Stomach (tissue), 9 donors: ENCODE results near the gene OR51T1. TPM values are rescaled to one million over a fixed set of nuclear protein-coding genes. Genes with fewer than 3 reads are reported as not detected.

Experiments
- DNase-seq, 2 donors: peaks; one replicate each; pipeline versions ENCODE4 v3.0.0 to v3.0.0-alpha.2; 2013 to 2019
- H3K27ac ChIP-seq, 5 donors: fragments of 200-600 bp in 4 of 5; sonication (generic) in 4 of 5; one replicate each; pipeline ENCODE4 v1.5.1; 2013 to 2019; ENCODE audit warnings: mild to moderate bottlenecking in 1 of 5, moderate library complexity in 1 of 5
- H3K27me3 ChIP-seq, 3 donors: fragments of 200-600 bp; sonication (generic); one replicate each; pipeline ENCODE4 v1.5.1; 2017 to 2019; ENCODE audit warnings: mixed run types in 1 of 3
- H3K36me3 ChIP-seq, 4 donors: fragments of 200-600 bp; sonication (generic); 1 replicate in 3 of 4; 2 replicates in 1 of 4; pipeline ENCODE4 v1.5.1; 2016 to 2019
- H3K4me1 ChIP-seq, 4 donors: fragments of 200-600 bp; sonication (generic); one replicate each; pipeline ENCODE4 v1.5.1; 2016 to 2019
- H3K4me3 ChIP-seq, 4 donors: fragments of 200-600 bp; sonication (generic) in 3 of 4; one replicate each; pipeline ENCODE4 v1.5.1; 2016 to 2019; ENCODE audit warnings: mild to moderate bottlenecking in 1 of 4
- H3K9me3 ChIP-seq, 4 donors: fragments of 200-600 bp; sonication (generic); one replicate each; pipeline ENCODE4 v1.5.1; 2016 to 2019
- EP300 ChIP-seq: sonication (generic); formaldehyde crosslinking; IDR thresholded peaks from one replicate; pipeline ENCODE4 v1.6.1; 2017; ENCODE audit warnings: antibody characterized with exemption
- POLR2A ChIP-seq, 4 donors: fragments of 450-650 bp; IDR thresholded peaks; one replicate each; pipeline ENCODE4 v1.6.1; 2016; ENCODE audit warnings: antibody characterized with exemption in 4 of 4, control low read depth in 2 of 4, mild to moderate bottlenecking in 1 of 4, moderate library complexity in 1 of 4
- POLR2AphosphoS5 ChIP-seq, 3 donors: sonication (generic); formaldehyde crosslinking; IDR thresholded peaks; one replicate each; pipeline ENCODE4 v1.6.1; 2016; ENCODE audit warnings: antibody characterized with exemption in 3 of 3
- WGBS, 5 donors: extraction: QIAGEN DNeasy Blood & Tissue Kit in 3 of 5; methylation state at CpG; one replicate each; pipeline versions ENCODE4 v1.1.5 to v1.1.7; 2013 to 2018; 5-methylcytosine and 5-hydroxymethylcytosine counted together
- intact Hi-C: fragments of 100-400 bp; cut with DNase I; formaldehyde crosslinking; loops from one replicate; pipeline ENCODE4 v1.15.1; 2023; ENCODE audit warnings: low total_unique reads
- polyA plus RNA-seq, 3 donors: library from polyadenylated mRNA; stranded (reverse); fragments of 200-250 nt; gene quantifications; one replicate each; pipeline ENCODE4 v1.2.3, GENCODE V29; 2013
- total RNA-seq, 5 donors: library from RNA; depleted of rRNA; stranded (reverse); fragments of >200 nt; gene quantifications; one replicate each; pipeline versions ENCODE4 v1.1.0 to v1.2.3, GENCODE V29; 2014 to 2016
- TF ChIP-seq, protein P1 (sequence below), 7 experiments: fragments of 450-650 bp in 4 of 7; fragments of 200-600 bp in 3 of 7; sonication (generic) in 3 of 7; IDR thresholded peaks; one replicate each; pipeline ENCODE4 v1.5.1; 2016 to 2019; ENCODE audit warnings: antibody characterized with exemption in 7 of 7, control low read depth in 2 of 7, mild to moderate bottlenecking in 1 of 7
- donor health status: healthy with polysubstance abuse.
- donor health status: Bipolar disorder and iron deficiency.
- donor health status: healthy.

Gene OR51T1
- total and polyA plus RNA-seq, 8 donors, result not detected

DNA sequence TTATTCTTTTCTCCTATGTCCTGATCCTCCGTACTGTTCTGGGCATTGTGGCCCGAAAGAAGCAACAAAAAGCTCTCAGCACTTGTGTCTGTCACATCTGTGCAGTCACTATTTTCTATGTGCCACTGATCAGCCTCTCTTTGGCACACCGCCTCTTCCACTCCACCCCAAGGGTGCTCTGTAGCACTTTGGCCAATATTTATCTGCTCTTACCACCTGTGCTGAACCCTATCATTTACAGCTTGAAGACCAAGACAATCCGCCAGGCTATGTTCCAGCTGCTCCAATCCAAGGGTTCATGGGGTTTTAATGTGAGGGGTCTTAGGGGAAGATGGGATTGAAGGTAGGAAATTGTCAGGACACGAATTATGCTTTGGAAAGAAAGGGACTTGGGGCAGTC is 843 bp downstream of the OR51T1 start:
- TF ChIP-seq EP300 (no peak), POLR2AphosphoS5 (IDR thresholded peaks at IDR 0.05) (no peak), POLR2A (IDR thresholded peaks at IDR 0.05) (no peak)
- TF ChIP-seq, protein P1, sequence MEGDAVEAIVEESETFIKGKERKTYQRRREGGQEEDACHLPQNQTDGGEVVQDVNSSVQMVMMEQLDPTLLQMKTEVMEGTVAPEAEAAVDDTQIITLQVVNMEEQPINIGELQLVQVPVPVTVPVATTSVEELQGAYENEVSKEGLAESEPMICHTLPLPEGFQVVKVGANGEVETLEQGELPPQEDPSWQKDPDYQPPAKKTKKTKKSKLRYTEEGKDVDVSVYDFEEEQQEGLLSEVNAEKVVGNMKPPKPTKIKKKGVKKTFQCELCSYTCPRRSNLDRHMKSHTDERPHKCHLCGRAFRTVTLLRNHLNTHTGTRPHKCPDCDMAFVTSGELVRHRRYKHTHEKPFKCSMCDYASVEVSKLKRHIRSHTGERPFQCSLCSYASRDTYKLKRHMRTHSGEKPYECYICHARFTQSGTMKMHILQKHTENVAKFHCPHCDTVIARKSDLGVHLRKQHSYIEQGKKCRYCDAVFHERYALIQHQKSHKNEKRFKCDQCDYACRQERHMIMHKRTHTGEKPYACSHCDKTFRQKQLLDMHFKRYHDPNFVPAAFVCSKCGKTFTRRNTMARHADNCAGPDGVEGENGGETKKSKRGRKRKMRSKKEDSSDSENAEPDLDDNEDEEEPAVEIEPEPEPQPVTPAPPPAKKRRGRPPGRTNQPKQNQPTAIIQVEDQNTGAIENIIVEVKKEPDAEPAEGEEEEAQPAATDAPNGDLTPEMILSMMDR (IDR thresholded peaks at IDR 0.05), result no peak
- H3K9me3 ChIP-seq, result no peaks in the 10 kb centered on the region
- H3K27ac ChIP-seq, result no peak overlapping the region
- no peak overlapping the region for H3K4me3 ChIP-seq
- DNase-seq, result no peak
- no peaks in the 10 kb centered on the region for H3K27me3 ChIP-seq
- WGBS, 5 donors, result 84 to 90% (median 88%) methylated on average over 5 of the region's 5 CpGs
- intact Hi-C loops, result no loop called here
- H3K4me1 ChIP-seq, result no peaks in the 10 kb centered on the region
- no peaks in the 10 kb centered on the region for H3K36me3 ChIP-seq

DNA sequence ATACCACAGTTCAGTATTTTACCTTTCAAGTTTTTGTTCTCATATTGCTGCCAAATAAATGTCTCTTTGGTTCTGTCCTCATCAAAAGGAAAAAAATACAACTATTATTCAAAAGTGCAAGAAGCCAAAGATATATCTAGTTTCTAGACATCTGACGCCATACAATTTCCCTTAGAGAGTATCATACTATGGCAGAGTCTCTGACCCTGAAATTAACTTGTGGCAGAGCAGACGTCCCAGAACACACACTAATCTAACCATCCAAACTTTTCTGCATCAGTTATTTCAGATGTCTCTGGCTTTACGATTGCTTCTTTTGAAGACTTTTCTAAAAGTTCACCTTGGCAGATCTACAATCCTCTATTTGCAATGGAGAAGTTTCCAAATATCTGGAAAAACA is 2.7 kb downstream of the OR51T1 start:
- no peak for DNase-seq
- Histone ChIP-seq H3K27ac (no peak overlapping the region), H3K4me1 (no peaks in the 10 kb centered on the region), H3K27me3 (no peaks in the 10 kb centered on the region), H3K36me3 (no peaks in the 10 kb centered on the region), H3K9me3 (no peaks in the 10 kb centered on the region), H3K4me3 (no peak overlapping the region)
- WGBS, 5 donors, result 82 to 95% (median 86%) methylated on average over 3 of the region's 3 CpGs
- TF ChIP-seq, protein P1 (IDR thresholded peaks at IDR 0.05), result no peak
- intact Hi-C loops, result no loop called here

DNA sequence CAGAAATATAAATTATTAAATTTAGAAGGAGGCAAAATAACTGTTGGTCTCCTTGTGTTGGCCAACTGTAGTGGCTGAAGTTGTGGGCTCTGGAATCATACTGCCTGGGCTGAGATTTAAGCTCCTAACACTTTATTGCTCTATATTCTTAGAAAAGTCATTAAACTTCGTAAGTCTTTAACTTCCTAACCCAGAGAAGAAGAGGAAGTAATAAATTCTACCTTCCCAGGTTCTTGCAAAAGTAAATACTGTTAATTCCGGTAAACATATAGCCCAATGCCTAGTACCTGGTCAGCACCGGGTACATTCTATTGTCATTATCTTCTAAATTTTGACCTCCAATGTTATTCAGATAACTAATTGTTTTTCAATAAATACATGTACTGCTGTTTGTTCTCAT is 4.5 kb downstream of the OR51T1 start:
- no peak for DNase-seq
- intact Hi-C loops, result no loop called here

DNA sequence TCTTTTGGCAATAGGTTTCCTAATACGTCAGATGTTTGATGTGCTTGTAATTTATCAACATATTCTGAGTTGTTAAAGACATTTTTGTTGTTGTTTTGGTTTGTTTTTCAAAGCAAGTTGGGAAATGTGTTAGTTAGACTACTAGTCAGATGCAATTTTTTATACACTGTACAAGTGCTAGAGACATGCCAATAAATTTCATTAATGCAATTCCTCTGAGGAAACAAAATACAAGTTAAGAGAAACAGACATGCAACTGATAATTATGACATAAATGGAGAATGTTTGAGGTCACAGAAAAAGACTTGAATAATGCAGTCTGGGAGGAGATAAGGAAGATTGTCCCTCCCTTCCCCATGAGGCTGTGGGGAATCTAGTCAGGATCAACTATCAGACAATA is 5.9 kb downstream of the OR51T1 start:
- no peaks in the 10 kb centered on the region for H3K36me3 ChIP-seq
- H3K4me1 ChIP-seq, result no peaks in the 10 kb centered on the region
- no peak overlapping the region for H3K27ac ChIP-seq
- TF ChIP-seq, protein P1 (IDR thresholded peaks at IDR 0.05), result no peak
- no peak for TF ChIP-seq EP300
- TF ChIP-seq POLR2A (IDR thresholded peaks at IDR 0.05), result no peak
- TF ChIP-seq POLR2AphosphoS5 (IDR thresholded peaks at IDR 0.05), result no peak
- WGBS, 5 donors, result 0% methylated on average over 1 of the region's 1 CpG
- intact Hi-C loops, result no loop called here
- no peaks in the 10 kb centered on the region for H3K27me3 ChIP-seq
- H3K9me3 ChIP-seq, result no peaks in the 10 kb centered on the region
- no peak for DNase-seq
- H3K4me3 ChIP-seq, result no peak overlapping the region

More for the DNA sequence above, 4.5 kb downstream of the OR51T1 start:
- no peaks in the 10 kb centered on the region for H3K36me3 ChIP-seq
- no peak overlapping the region for H3K4me3 ChIP-seq
- H3K27ac ChIP-seq, result no peak overlapping the region
- no peaks in the 10 kb centered on the region for H3K4me1 ChIP-seq
- WGBS, 5 donors, result 20 to 53% (median 44%) methylated on average over 3 of the region's 3 CpGs
- no peaks in the 10 kb centered on the region for H3K27me3 ChIP-seq
- TF ChIP-seq POLR2AphosphoS5 (IDR thresholded peaks at IDR 0.05), result no peak
- TF ChIP-seq, protein P1 (IDR thresholded peaks at IDR 0.05), result no peak
- TF ChIP-seq EP300, result no peak
- TF ChIP-seq POLR2A (IDR thresholded peaks at IDR 0.05), result no peak
- no peaks in the 10 kb centered on the region for H3K9me3 ChIP-seq

DNA sequence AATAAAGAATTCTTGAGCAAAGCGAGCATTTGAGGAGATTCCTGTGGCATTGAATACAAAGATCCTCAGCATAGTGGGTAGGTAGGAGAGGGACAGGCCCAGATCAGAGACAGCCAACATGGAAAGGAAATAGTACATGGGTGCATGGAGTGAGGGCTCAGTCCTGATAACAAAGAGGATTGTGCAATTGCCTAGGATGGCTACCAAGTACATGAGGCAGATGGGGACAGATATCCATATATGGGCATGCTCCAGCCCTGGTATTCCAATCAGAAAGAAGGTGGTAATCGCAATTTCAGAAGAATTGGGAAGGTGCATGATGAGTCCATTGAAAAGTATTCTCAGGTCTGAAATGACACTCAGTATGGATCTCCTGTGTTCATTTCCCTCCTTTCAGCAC is 8.6 kb downstream of the OR51T1 start:
- TF ChIP-seq POLR2A (IDR thresholded peaks at IDR 0.05) (no peak), POLR2AphosphoS5 (IDR thresholded peaks at IDR 0.05) (no peak), EP300 (no peak)
- TF ChIP-seq, protein P1 (IDR thresholded peaks at IDR 0.05), result no peak
- intact Hi-C loops, result no loop called here

More for the DNA sequence above, 8.6 kb downstream of the OR51T1 start:
- Histone ChIP-seq H3K27ac (no peak overlapping the region), H3K4me1 (no peaks in the 10 kb centered on the region), H3K27me3 (no peaks in the 10 kb centered on the region), H3K9me3 (no peaks in the 10 kb centered on the region), H3K36me3 (no peaks in the 10 kb centered on the region), H3K4me3 (no peak overlapping the region)
- WGBS, 5 donors, result 75 to 93% (median 82%) methylated on average over 2 of the region's 2 CpGs
- DNase-seq, result no peak
